Mucosa of stomach (tissue), 1 donor: ENCODE measurements around the gene IPO11.

Experiments
- H3K27me3 ChIP-seq: one replicate; pipeline ENCODE4 v1.7.0; 2013; ENCODE audit warnings: mild to moderate bottlenecking, low read length; ENCODE audit not compliant: control insufficient read depth, insufficient read depth
- H3K36me3 ChIP-seq: one replicate; pipeline ENCODE4 v1.7.0; 2013; ENCODE audit warnings: low read length; ENCODE audit not compliant: control insufficient read depth, insufficient read depth
- H3K4me1 ChIP-seq: one replicate; pipeline ENCODE4 v1.7.0; 2013; ENCODE audit warnings: mild to moderate bottlenecking, low read length; ENCODE audit not compliant: control insufficient read depth, insufficient read depth
- H3K4me3 ChIP-seq: one replicate; pipeline ENCODE4 v1.7.0; 2013; ENCODE audit warnings: low read length
- H3K9ac ChIP-seq: one replicate; pipeline ENCODE4 v1.7.0; 2013; ENCODE audit warnings: mild to moderate bottlenecking, low read length, moderate library complexity
- H3K9me3 ChIP-seq: one replicate; pipeline ENCODE4 v1.7.0; 2013; ENCODE audit warnings: mild to moderate bottlenecking, low read length, moderate library complexity; ENCODE audit not compliant: control insufficient read depth
- donor health status: Pancreatic carcinoma.

IPO11 gene

GRCh38 chr5:62461561-62461960 is 49.0 kb downstream of the IPO11 start:
- H3K9ac ChIP-seq: no peak overlapping the region
- peaks cover 6% of the 10 kb centered on the region for H3K4me1 ChIP-seq
- no peak overlapping the region for H3K4me3 ChIP-seq
- H3K36me3 ChIP-seq: no peaks in the 10 kb centered on the region
- no peaks in the 10 kb centered on the region for H3K27me3 ChIP-seq
- no peaks in the 10 kb centered on the region for H3K9me3 ChIP-seq

- H3K9ac ChIP-seq: no peak overlapping the region
- no peaks in the 10 kb centered on the region for H3K27me3 ChIP-seq
- H3K4me1 ChIP-seq: no peaks in the 10 kb centered on the region
- no peaks in the 10 kb centered on the region for H3K36me3 ChIP-seq
- H3K4me3 ChIP-seq: no peak overlapping the region
- H3K9me3 ChIP-seq: no peaks in the 10 kb centered on the region
These were observed 53.7 kb downstream of the IPO11 start for GRCh38 chr5:62465985-62466925.

GRCh38 chr5:62473209-62473608 is 60.6 kb downstream of the IPO11 start:
- H3K9me3 ChIP-seq: no peaks in the 10 kb centered on the region
- H3K4me3 ChIP-seq: no peak overlapping the region
- H3K9ac ChIP-seq: no peak overlapping the region
- H3K36me3 ChIP-seq: no peaks in the 10 kb centered on the region
- no peaks in the 10 kb centered on the region for H3K4me1 ChIP-seq
- H3K27me3 ChIP-seq: no peaks in the 10 kb centered on the region

- H3K4me1 ChIP-seq: no peaks in the 10 kb centered on the region
These were observed 62.5 kb downstream of the IPO11 start for GRCh38 chr5:62475072-62475471.

GRCh38 chr5:62477801-62478200 is 65.2 kb downstream of the IPO11 start:
- Histone ChIP-seq H3K27me3 (no peaks in the 10 kb centered on the region), H3K9me3 (no peaks in the 10 kb centered on the region), H3K4me3 (no peak overlapping the region), H3K4me1 (no peaks in the 10 kb centered on the region), H3K36me3 (no peaks in the 10 kb centered on the region), H3K9ac (no peak overlapping the region)

More at GRCh38 chr5:62475072-62475471, 62.5 kb downstream of the IPO11 start:
- no peaks in the 10 kb centered on the region for H3K27me3 ChIP-seq
- no peaks in the 10 kb centered on the region for H3K9me3 ChIP-seq
- no peaks in the 10 kb centered on the region for H3K36me3 ChIP-seq
- no peak overlapping the region for H3K4me3 ChIP-seq
- no peak overlapping the region for H3K9ac ChIP-seq

- H3K9me3 ChIP-seq: no peaks in the 10 kb centered on the region
- H3K36me3 ChIP-seq: no peaks in the 10 kb centered on the region
- no peak overlapping the region for H3K9ac ChIP-seq
- no peaks in the 10 kb centered on the region for H3K4me1 ChIP-seq
- H3K27me3 ChIP-seq: no peaks in the 10 kb centered on the region
- no peak overlapping the region for H3K4me3 ChIP-seq
These were observed 71.0 kb downstream of the IPO11 start for GRCh38 chr5:62483556-62483955.

GRCh38 chr5:62486672-62487071 is 74.1 kb downstream of the IPO11 start:
- no peaks in the 10 kb centered on the region for H3K9me3 ChIP-seq
- no peaks in the 10 kb centered on the region for H3K27me3 ChIP-seq
- no peak overlapping the region for H3K4me3 ChIP-seq
- H3K4me1 ChIP-seq: no peaks in the 10 kb centered on the region
- no peaks in the 10 kb centered on the region for H3K36me3 ChIP-seq
- H3K9ac ChIP-seq: no peak overlapping the region

GRCh38 chr5:62488531-62488930 is 76.0 kb downstream of the IPO11 start:
- H3K9me3 ChIP-seq: no peaks in the 10 kb centered on the region
- no peaks in the 10 kb centered on the region for H3K4me1 ChIP-seq
- no peaks in the 10 kb centered on the region for H3K36me3 ChIP-seq
- H3K9ac ChIP-seq: no peak overlapping the region
- H3K4me3 ChIP-seq: no peak overlapping the region
- no peaks in the 10 kb centered on the region for H3K27me3 ChIP-seq

GRCh38 chr5:62489471-62489870 is 76.9 kb downstream of the IPO11 start:
- Histone ChIP-seq H3K4me1 (no peaks in the 10 kb centered on the region), H3K27me3 (no peaks in the 10 kb centered on the region), H3K9me3 (no peaks in the 10 kb centered on the region), H3K36me3 (no peaks in the 10 kb centered on the region), H3K4me3 (no peak overlapping the region), H3K9ac (no peak overlapping the region)

GRCh38 chr5:62494772-62495171 is 82.2 kb downstream of the IPO11 start:
- Histone ChIP-seq H3K4me1 (no peaks in the 10 kb centered on the region), H3K4me3 (no peak overlapping the region), H3K36me3 (no peaks in the 10 kb centered on the region), H3K27me3 (no peaks in the 10 kb centered on the region), H3K9ac (no peak overlapping the region), H3K9me3 (no peaks in the 10 kb centered on the region)

- H3K36me3 ChIP-seq: no peaks in the 10 kb centered on the region
- no peak overlapping the region for H3K4me3 ChIP-seq
- H3K27me3 ChIP-seq: no peaks in the 10 kb centered on the region
- no peaks in the 10 kb centered on the region for H3K4me1 ChIP-seq
- H3K9me3 ChIP-seq: no peaks in the 10 kb centered on the region
- H3K9ac ChIP-seq: no peak overlapping the region
These were observed 84.3 kb downstream of the IPO11 start for GRCh38 chr5:62496876-62497275.

GRCh38 chr5:62498961-62499360 is 86.4 kb downstream of the IPO11 start:
- Histone ChIP-seq H3K4me1 (no peaks in the 10 kb centered on the region), H3K9me3 (no peaks in the 10 kb centered on the region), H3K36me3 (no peaks in the 10 kb centered on the region), H3K9ac (no peak overlapping the region), H3K27me3 (no peaks in the 10 kb centered on the region), H3K4me3 (no peak overlapping the region)
